ENCODE results near the gene ARHGEF37.
"Not testable (repeated sequence)": the region's sequence is repeated elsewhere in the genome, so short reads cannot be mapped to it uniquely, and the experiment has no call there.

The ARHGEF37 gene

DNA sequence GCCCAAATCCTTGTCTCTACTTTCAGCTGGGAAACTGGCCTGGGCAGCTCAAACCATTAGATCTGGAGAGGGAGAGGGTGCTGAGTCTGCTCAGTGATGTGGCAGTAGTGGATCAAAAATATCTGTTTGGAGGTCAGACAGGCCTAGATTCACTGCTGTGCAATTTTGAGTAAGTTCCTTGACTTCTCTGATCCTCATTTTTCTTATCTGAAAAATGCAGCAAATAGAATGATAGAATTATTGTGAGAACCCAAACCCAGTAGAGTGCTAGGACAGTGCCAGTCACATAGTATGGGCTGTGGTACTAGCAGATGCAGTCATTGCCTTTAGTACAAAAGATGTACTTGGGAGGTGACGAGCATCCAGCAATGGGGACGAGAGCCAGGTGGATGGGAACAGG is 50.2 kb downstream of the ARHGEF37 start:
- no peak for DNase-seq

- DNase-seq: no peak
Observed at GRCh38 chr5:149632311-149633251, 51.3 kb downstream of the ARHGEF37 start.

- DNase-seq: no peak
Observed at GRCh38 chr5:149633476-149634350, 52.4 kb downstream of the ARHGEF37 start.

GRCh38 chr5:149635394-149635793 is 54.1 kb downstream of the ARHGEF37 start:
- DNase-seq: no peak

GRCh38 chr5:149636191-149636860 is 55.0 kb downstream of the ARHGEF37 start:
- DNase-seq: no peak

GRCh38 chr5:149636861-149637246 is 55.6 kb downstream of the ARHGEF37 start:
- no peak for DNase-seq

DNA sequence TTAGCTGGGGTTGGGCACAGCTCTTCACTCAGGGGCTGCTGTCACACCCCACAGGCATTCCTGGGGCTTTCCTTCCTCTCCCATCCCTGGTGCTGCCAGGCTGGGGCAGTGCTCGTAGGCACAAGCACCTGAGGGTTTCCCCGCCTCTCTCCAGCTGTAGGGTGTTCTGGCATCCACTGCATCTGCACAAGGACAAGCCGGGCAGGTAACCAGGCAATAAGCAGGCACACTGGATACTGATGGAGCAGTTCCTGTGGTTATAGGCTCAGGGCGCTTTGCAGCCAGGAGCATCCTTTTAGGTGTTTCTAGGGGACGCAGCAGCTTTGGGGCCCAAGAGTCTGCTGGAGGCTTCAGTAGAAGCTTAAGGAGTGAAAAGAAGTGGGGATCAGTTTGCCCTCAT is 56.8 kb downstream of the ARHGEF37 start:
- DNase-seq: no peak

- no peak for DNase-seq
Observed at GRCh38 chr5:149638546-149639241, 57.4 kb downstream of the ARHGEF37 start.

GRCh38 chr5:149639737-149640136 is 58.4 kb downstream of the ARHGEF37 start:
- no peak for DNase-seq

GRCh38 chr5:149640350-149640999 is 59.2 kb downstream of the ARHGEF37 start:
- DNase-seq: no peak

GRCh38 chr5:149641000-149641576 is 59.8 kb downstream of the ARHGEF37 start:
- no peak for DNase-seq

GRCh38 chr5:149641600-149641999 is 60.3 kb downstream of the ARHGEF37 start:
- no peak for DNase-seq

- DNase-seq: no peak
Observed at GRCh38 chr5:149643781-149644180, 62.5 kb downstream of the ARHGEF37 start.

DNA sequence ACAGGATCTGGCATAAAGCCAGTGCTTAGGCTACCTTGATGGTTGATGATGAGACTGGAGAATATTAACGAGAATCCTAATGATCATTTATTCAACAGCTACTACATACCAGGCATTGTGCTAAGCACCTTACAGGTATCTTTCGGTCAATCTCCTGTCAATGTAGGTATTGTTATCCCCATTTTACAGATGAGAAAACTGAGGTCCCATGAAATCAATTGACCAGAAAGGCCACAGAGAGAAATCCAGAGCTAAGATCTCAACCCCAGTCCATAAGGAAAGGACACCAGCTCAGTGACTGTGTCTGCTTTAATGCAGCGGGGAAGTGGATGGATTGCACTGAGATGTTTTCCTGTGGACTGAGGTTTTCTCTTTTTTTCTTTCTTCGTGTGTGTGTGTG is 63.3 kb downstream of the ARHGEF37 start:
- DNase-seq: no peak

DNA sequence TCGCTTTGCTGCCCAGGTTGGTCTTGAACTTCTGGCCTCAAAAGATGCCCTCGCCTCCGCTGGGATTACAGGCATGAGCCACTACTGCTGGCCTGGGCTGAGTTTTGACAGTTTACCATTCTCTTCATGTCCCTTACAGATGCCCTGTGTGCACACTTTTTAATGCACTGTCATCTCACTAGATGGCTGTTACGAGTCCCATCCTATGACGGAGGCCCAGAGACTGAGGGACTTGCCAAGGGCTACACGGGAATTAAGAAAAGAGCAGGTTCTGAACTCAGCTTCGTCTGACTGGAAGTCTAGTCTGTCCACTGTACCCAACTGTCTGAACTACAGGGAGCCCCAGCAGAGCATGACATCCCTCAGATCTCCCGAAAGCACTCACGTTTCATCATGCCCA is 63.9 kb downstream of the ARHGEF37 start:
- no peak for DNase-seq

GRCh38 chr5:149645725-149646124 is 64.4 kb downstream of the ARHGEF37 start:
- no peak for DNase-seq

GRCh38 chr5:149646564-149646963 is 65.3 kb downstream of the ARHGEF37 start:
- no peak for DNase-seq

- no peak for DNase-seq
Observed at GRCh38 chr5:149647334-149647733, 66.0 kb downstream of the ARHGEF37 start.

- DNase-seq: not testable (repeated sequence)
Observed at GRCh38 chr5:149648464-149649393, 67.4 kb downstream of the ARHGEF37 start.

- not testable (repeated sequence) for DNase-seq
Observed at GRCh38 chr5:149649730-149650129, 68.4 kb downstream of the ARHGEF37 start.
